ENCODE results near the gene KAT7.

Gene KAT7

GRCh38 chr17:49873466-49873865, 85.0 kb downstream of the KAT7 start:
- DNase-seq, result no peak

GRCh38 chr17:49873926-49874325, 85.4 kb downstream of the KAT7 start:
- DNase-seq, result no peak

GRCh38 chr17:49874911-49875310, 86.4 kb downstream of the KAT7 start:
- DNase-seq, result no peak

GRCh38 chr17:49875685-49876084, 87.2 kb downstream of the KAT7 start:
- no peak for DNase-seq

GRCh38 chr17:49878931-49879904, 90.7 kb downstream of the KAT7 start:
- DNase-seq, result no peak

- peak; percentile 52 to 68 for DNase-seq
Observed at GRCh38 chr17:49880291-49881053, 92.0 kb downstream of the KAT7 start.

GRCh38 chr17:49881054-49881402, 92.5 kb downstream of the KAT7 start:
- DNase-seq, result no peak

- no peak for DNase-seq
Observed at GRCh38 chr17:49882434-49882833, 94.0 kb downstream of the KAT7 start.
